ENCODE results near the gene GTF3C5. TPM values are rescaled to one million over a fixed set of nuclear protein-coding genes. Genes with fewer than 3 reads are reported as not detected.

The GTF3C5 gene
- total and polyA plus RNA-seq, 2 experiments from 2014 or later: 52.5 to 66.0 TPM

DNA sequence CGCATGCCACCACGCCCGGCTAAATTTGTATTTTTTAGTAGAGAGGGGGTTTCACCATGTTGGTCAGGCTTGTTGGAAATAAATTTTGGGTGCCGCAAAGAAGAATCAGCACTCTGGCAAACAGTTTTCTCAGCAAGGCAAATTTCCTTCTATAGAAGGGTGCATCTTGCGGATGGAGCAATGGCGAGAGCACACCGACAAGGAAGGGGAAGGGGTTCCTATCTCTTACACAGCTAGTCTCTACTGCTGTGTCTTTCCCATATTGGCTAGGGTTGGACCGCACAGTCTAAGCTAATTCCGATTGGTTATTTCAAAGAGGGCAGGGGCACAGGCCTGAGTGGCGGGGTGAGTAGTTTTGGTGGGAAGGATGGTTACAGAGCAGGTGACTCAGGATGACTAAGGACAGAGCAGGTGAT, 707 bp downstream of the GTF3C5 start:
- H3K27me3 ChIP-seq: no peaks in the 10 kb centered on the region
- 10% methylated on average over 10 of the region's 10 CpGs for WGBS (ENCODE audit: low lambda C conversion rate, missing lambda C conversion rate)
- peaks cover 62% of the 10 kb centered on the region for H3K79me2 ChIP-seq
- DNase-seq (ENCODE audit: low spot score): no peak
- TF ChIP-seq EZH2phosphoT487 (IDR thresholded peaks at IDR 0.05; ENCODE audit: low read depth, severe bottlenecking, unreplicated experiment) (no peak), EZH2 (IDR thresholded peaks at IDR 0.05; ENCODE audit: borderline replicate concordance) (no peak)
- TF ChIP-seq, protein P1, sequence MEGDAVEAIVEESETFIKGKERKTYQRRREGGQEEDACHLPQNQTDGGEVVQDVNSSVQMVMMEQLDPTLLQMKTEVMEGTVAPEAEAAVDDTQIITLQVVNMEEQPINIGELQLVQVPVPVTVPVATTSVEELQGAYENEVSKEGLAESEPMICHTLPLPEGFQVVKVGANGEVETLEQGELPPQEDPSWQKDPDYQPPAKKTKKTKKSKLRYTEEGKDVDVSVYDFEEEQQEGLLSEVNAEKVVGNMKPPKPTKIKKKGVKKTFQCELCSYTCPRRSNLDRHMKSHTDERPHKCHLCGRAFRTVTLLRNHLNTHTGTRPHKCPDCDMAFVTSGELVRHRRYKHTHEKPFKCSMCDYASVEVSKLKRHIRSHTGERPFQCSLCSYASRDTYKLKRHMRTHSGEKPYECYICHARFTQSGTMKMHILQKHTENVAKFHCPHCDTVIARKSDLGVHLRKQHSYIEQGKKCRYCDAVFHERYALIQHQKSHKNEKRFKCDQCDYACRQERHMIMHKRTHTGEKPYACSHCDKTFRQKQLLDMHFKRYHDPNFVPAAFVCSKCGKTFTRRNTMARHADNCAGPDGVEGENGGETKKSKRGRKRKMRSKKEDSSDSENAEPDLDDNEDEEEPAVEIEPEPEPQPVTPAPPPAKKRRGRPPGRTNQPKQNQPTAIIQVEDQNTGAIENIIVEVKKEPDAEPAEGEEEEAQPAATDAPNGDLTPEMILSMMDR (IDR thresholded peaks at IDR 0.05; ENCODE audit: poor library complexity): no peak
- peak overlapping the region; percentile 89 for H3K4me3 ChIP-seq
- H3K27ac ChIP-seq: peak overlapping the region; percentile 87
- peaks cover 14% of the 10 kb centered on the region for H4K20me1 ChIP-seq (ENCODE audit: insufficient read depth, poor library complexity, severe bottlenecking)
- H3K4me1 ChIP-seq (ENCODE audit: insufficient read depth): peaks cover 19% of the 10 kb centered on the region
- no peaks in the 10 kb centered on the region for H3K9me2 ChIP-seq (replicated peaks; ENCODE audit: insufficient read depth)
- H3K36me3 ChIP-seq (replicated peaks; ENCODE audit: insufficient read depth, low read depth): no peaks in the 10 kb centered on the region
- H3K9me3 ChIP-seq (ENCODE audit: low read depth): no peaks in the 10 kb centered on the region
- peak overlapping the region; percentile 52 for H2AFZ ChIP-seq
- peak overlapping the region; percentile 94 for H3K4me2 ChIP-seq

DNA sequence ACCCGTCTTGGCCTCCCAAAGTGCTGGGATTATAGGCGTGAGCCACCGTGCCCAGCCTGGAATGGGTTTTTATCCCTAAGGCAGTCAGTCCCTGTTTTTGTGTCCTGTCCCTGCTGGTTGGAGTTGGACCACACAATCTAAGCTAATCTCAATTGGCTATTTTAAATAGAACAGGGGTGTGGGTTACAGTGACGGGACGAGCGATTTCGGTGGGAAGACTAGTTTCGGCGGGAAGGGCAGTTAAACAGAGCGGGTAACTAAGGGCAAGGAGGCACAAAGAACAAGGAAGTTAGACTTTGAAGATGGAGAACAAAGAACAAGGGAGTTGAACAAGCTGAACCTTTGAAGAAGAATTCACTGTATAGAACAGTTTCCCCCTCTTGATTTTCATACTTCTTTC, 1.4 kb downstream of the GTF3C5 start:
- Histone ChIP-seq H3K79me2 (peaks cover 68% of the 10 kb centered on the region), H3K4me1 (ENCODE audit: insufficient read depth) (peaks cover 19% of the 10 kb centered on the region), H3K27ac (no peak overlapping the region), H2AFZ (no peak overlapping the region), H3K9me3 (ENCODE audit: low read depth) (no peaks in the 10 kb centered on the region), H3K27me3 (no peaks in the 10 kb centered on the region), H3K4me3 (peak overlapping the region; percentile 89), H3K9me2 (replicated peaks; ENCODE audit: insufficient read depth) (no peaks in the 10 kb centered on the region), H3K36me3 (replicated peaks; ENCODE audit: insufficient read depth, low read depth) (no peaks in the 10 kb centered on the region), H4K20me1 (ENCODE audit: insufficient read depth, poor library complexity, severe bottlenecking) (peaks cover 14% of the 10 kb centered on the region), H3K4me2 (peak overlapping the region; percentile 94)
- WGBS (ENCODE audit: low lambda C conversion rate, missing lambda C conversion rate): 88% methylated on average over 10 of the region's 10 CpGs
- TF ChIP-seq EZH2phosphoT487 (IDR thresholded peaks at IDR 0.05; ENCODE audit: low read depth, severe bottlenecking, unreplicated experiment) (no peak), EZH2 (IDR thresholded peaks at IDR 0.05; ENCODE audit: borderline replicate concordance) (no peak)
- TF ChIP-seq, protein P1 (IDR thresholded peaks at IDR 0.05; ENCODE audit: poor library complexity): no peak
- no peak for DNase-seq (ENCODE audit: low spot score)

DNA sequence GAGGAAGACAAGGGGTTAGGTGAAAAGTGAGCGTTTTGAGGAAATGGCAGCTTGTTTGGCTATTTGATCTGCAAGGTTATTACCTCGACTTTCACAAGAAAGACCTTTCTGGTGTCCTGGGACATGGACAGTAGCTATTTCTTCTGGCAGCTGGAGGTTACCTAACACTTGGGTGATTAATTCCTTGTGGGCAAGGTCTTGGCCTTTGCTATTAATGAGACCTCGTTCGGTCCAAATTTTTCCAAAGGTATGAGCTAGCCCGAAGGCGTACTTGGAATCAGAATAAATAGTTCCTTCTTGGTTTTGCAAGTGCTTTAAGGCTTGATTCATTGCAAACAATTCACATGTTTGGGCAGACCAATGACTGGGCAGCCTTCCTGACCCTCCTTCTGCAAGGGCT, 4.9 kb downstream of the GTF3C5 start:
- TF ChIP-seq, protein P1 (IDR thresholded peaks at IDR 0.05; ENCODE audit: poor library complexity): no peak
- TF ChIP-seq EZH2 (IDR thresholded peaks at IDR 0.05; ENCODE audit: borderline replicate concordance): no peak
- TF ChIP-seq EZH2phosphoT487 (IDR thresholded peaks at IDR 0.05; ENCODE audit: low read depth, severe bottlenecking, unreplicated experiment): no peak
- Histone ChIP-seq H3K4me3 (no peak overlapping the region), H3K9me2 (replicated peaks; ENCODE audit: insufficient read depth) (no peaks in the 10 kb centered on the region), H3K4me1 (ENCODE audit: insufficient read depth) (peaks cover 13% of the 10 kb centered on the region), H3K79me2 (peaks cover 93% of the 10 kb centered on the region), H4K20me1 (ENCODE audit: insufficient read depth, poor library complexity, severe bottlenecking) (peaks cover 16% of the 10 kb centered on the region), H2AFZ (no peak overlapping the region), H3K4me2 (no peak overlapping the region), H3K36me3 (replicated peaks; ENCODE audit: insufficient read depth, low read depth) (no peaks in the 10 kb centered on the region), H3K27ac (no peak overlapping the region), H3K9me3 (ENCODE audit: low read depth) (no peaks in the 10 kb centered on the region), H3K27me3 (no peaks in the 10 kb centered on the region)
- DNase-seq (ENCODE audit: low spot score): no peak
- WGBS (ENCODE audit: low lambda C conversion rate, missing lambda C conversion rate): 88% methylated on average over 6 of the region's 6 CpGs

Measured in hepatocyte (in vitro differentiated cells).